Measurements from ENCODE around the gene RHO.

DNA sequence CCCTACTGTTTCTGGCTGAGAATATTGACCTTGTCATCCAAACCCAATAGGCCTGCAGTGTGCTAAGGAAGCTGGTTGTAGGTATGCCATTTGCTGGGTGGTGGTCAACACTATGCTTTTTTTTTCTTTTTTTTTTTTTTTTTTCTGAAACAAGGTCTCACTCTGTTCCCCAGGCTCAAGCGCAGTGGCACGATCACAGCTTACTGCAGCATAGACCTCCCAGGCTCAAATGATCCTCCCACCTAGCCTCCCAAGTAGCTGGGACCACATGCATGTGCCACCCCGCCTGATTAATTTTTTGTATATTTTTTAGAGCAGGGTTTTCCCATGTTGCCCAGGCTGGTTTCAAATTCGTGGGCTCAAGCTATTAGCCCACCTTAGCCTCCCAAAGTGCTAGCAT, 35.7 kb upstream of the RHO start:
- TF ChIP-seq, protein P1, sequence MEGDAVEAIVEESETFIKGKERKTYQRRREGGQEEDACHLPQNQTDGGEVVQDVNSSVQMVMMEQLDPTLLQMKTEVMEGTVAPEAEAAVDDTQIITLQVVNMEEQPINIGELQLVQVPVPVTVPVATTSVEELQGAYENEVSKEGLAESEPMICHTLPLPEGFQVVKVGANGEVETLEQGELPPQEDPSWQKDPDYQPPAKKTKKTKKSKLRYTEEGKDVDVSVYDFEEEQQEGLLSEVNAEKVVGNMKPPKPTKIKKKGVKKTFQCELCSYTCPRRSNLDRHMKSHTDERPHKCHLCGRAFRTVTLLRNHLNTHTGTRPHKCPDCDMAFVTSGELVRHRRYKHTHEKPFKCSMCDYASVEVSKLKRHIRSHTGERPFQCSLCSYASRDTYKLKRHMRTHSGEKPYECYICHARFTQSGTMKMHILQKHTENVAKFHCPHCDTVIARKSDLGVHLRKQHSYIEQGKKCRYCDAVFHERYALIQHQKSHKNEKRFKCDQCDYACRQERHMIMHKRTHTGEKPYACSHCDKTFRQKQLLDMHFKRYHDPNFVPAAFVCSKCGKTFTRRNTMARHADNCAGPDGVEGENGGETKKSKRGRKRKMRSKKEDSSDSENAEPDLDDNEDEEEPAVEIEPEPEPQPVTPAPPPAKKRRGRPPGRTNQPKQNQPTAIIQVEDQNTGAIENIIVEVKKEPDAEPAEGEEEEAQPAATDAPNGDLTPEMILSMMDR (IDR thresholded peaks at IDR 0.05), result no peak
- no peak for TF ChIP-seq POLR2AphosphoS5 (IDR thresholded peaks at IDR 0.05)
